WI38 (cell line): Measurements from ENCODE around the gene NT5C3A.
"Not testable (repeated sequence)": the region's sequence is repeated elsewhere in the genome, so short reads cannot be mapped to it uniquely, and the experiment has no call there.

Experiments used
- H3K4me3 ChIP-seq: 2 replicates; pipeline ENCODE4 v1.5.1; 2011; ENCODE audit warnings: low read depth, mild to moderate bottlenecking, control low read depth, low read length
- TF ChIP-seq, protein P1 (sequence below): IDR thresholded peaks from 2 replicates; pipeline ENCODE4 v1.5.1; 2012; ENCODE audit warnings: low read depth, mild to moderate bottlenecking, control low read depth, low read length

NT5C3A gene

DNA sequence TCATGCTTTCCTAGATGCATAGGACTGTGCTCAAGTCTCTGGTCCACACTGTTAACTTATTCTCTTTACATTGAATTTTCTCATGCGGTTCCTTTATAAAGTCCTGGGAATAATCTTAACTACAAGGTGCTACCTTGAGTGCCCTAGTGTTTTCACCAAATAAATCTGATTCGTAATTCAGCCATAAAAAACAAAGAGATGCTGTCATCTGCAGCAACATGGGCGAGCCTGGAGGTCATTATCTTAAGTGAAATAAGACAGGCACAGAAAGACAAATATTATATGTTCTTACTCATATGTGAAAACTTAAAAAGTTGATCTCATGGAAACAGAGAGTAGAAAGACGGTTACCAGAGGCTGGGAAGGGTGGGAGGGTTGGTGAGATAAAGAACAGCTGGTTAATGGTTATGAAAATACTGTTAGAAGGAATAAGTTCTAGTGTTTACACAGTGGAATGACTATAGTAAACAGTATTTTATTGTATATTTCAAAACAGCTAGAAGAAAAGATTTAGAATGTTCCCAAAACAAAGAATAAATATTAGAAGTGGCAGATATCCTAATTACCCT, 38.3 kb downstream of the NT5C3A start:
- no peak overlapping the region for H3K4me3 ChIP-seq
- TF ChIP-seq, protein P1, sequence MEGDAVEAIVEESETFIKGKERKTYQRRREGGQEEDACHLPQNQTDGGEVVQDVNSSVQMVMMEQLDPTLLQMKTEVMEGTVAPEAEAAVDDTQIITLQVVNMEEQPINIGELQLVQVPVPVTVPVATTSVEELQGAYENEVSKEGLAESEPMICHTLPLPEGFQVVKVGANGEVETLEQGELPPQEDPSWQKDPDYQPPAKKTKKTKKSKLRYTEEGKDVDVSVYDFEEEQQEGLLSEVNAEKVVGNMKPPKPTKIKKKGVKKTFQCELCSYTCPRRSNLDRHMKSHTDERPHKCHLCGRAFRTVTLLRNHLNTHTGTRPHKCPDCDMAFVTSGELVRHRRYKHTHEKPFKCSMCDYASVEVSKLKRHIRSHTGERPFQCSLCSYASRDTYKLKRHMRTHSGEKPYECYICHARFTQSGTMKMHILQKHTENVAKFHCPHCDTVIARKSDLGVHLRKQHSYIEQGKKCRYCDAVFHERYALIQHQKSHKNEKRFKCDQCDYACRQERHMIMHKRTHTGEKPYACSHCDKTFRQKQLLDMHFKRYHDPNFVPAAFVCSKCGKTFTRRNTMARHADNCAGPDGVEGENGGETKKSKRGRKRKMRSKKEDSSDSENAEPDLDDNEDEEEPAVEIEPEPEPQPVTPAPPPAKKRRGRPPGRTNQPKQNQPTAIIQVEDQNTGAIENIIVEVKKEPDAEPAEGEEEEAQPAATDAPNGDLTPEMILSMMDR: no peak

- TF ChIP-seq, protein P1: no peak
- H3K4me3 ChIP-seq: no peak overlapping the region
These were observed 50.2 kb downstream of the NT5C3A start for GRCh38 chr7:33012364-33012763.

- TF ChIP-seq, protein P1: no peak
- no peak overlapping the region for H3K4me3 ChIP-seq
These were observed 52.8 kb downstream of the NT5C3A start for GRCh38 chr7:33009734-33010133.

DNA sequence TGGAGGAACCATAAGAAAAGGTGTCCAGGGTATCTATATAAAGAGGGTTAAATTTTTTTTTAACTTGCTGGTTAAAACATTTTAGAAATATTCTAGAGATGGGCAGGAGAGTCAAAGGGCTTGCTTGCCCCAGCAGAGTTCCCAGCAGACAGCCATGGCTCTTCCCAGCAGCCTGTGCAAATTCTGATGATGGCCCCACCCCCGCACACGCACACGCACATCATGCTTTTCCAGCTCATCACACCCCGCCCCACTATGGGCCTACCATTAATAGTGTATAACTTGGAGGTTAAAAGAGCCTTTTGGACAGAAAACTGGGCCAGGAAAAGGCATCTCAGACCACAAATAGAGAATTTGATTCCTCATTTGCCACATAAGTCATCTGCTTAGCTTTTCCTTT, 56.9 kb downstream of the NT5C3A start:
- not testable (repeated sequence) for H3K4me3 ChIP-seq

GRCh38 chr7:33005193-33005592, 57.4 kb downstream of the NT5C3A start:
- not testable (repeated sequence) for H3K4me3 ChIP-seq

DNA sequence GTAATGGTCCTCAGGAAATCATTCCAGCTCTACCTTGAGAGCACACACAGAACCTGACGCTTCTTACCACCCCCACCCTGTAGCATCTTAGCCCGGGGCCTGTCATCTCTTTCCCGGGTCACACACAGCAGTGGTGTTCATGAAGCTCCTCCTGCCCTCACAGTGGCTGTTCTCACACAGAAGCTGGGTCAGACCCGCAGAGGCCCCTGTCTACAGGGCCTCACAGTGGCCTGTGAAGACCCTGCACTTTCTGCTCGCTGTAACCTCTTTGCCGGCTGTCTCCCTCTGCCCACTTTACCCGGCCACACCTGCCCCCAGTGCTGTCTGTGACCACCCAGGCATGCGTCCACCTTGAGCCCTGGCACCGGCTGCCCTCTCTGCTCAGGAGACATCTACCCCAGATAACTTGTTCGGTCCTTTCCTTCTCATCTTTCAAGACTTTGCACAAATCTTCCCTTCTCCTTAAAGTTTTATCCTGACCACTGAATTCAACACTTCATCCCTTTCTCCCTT, 58.4 kb downstream of the NT5C3A start:
- not testable (repeated sequence) for H3K4me3 ChIP-seq

GRCh38 chr7:33003111-33003510, 59.5 kb downstream of the NT5C3A start:
- not testable (repeated sequence) for H3K4me3 ChIP-seq

DNA sequence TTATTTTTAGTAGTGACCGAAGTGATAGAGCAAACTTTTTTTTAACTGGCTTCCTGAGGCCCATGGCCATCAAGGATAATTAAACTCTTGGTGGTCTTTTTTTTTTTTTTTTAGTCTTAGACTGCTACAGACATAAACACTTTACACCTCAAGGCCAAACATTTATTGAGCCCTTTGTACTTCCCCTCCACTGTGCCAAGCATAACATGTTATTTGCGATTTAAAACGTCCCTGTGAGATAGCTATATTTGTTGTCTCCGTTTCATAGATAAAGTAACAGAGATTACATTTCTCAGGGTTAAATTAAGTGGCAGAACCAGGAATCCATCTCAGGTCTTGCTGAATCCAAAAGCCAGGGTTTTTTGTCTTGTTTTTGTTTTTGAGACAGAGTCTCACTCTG, 63.2 kb downstream of the NT5C3A start:
- not testable (repeated sequence) for H3K4me3 ChIP-seq

GRCh38 chr7:32998361-32999171, 64.0 kb downstream of the NT5C3A start:
- H3K4me3 ChIP-seq: not testable (repeated sequence)

GRCh38 chr7:32997956-32998355, 64.6 kb downstream of the NT5C3A start:
- H3K4me3 ChIP-seq: not testable (repeated sequence)

DNA sequence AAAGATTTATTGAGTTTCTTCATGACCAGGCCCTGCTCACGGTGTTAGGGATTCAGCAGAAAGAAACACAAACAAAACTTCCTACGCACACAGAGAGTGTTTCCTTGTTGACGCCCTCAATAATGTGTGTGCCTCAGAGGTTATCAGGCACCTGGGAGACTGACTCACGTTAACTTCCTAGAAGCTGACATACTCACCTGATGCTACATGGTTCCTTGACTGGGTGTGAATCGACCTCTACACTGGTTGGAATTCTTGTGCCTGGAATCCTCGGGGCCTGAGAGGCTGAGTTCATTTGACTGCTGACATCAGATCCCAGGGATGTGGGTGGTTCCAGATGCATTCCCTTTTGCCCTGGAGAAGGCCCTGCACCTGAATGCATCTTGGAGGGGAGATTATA, 69.8 kb downstream of the NT5C3A start:
- not testable (repeated sequence) for H3K4me3 ChIP-seq

DNA sequence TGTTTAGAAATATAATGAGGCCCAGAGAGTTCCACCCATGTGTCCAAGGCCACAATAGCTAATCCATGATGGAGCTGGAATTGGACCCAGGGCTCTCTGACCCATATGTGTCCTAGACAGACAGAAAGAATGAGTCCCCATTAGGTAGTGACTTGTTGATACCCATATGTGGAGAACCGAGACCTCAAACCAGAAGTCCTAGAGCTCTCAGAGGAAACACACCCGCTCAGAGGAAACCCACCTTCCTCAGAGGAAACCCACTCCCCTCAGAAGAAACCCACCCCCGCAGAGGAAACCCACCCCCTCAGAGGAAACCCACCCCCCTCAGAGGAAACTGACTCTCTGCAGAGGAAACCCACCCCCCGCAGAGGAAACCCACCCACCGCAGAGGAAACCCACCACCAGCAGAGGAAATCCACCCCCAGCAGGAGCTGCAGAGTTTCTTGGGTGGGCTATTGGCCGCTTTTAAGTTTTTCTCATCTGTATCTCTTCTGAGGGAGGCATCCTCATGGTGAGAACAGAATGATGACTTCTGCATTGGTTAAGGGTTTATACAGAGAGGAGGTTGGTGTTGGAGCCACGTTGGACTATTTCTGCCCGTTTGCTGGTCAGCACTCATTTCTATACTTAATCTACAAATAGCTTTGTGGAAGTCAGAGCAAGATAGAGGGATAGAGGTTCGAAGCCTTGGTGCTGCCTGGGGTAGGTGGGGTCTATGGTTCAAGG, 70.4 kb downstream of the NT5C3A start:
- H3K4me3 ChIP-seq: not testable (repeated sequence)

DNA sequence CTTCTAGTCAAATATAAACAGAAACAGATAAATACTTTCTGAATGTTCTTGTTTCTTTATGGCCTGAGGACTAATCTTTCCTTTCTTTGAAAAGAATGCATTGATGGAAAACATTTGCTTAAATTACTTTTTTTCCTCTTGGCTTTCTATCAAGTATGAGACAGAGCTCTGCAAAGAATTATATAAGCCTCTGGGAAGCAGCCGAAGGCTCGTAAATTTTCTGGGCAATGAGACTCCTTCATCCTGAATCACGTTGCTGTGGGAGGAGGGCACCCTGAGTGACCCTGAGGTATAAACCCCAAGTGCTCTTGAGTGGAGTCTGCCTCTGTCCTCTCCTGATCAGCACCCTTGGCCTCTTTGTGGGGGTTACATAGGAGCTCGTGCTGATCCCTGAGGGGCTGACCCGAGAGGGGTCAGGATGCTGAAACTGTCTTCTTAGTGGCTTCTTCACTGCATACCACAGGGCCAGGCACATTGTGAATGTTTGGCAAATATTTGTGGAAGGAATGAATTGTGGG, 71.4 kb downstream of the NT5C3A start:
- not testable (repeated sequence) for H3K4me3 ChIP-seq

DNA sequence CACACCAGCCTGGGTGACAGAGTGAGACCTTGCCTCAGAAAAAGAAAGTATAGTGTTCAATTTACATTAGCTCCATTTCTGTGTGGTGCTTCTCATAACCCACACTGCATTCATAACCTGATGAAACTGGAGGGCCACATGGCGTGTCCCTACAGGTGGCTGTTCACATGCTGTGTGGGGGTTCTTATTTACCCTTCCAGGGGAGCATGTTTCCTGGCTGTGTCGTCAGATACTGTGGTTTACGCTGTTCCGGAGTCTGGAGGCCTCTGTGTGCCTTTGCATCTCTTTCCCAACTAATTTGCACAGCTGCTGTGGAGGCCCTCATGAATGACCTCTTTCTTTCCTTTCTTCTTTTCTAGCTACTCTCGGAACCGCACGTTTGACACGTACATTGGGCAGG, 74.4 kb downstream of the NT5C3A start:
- H3K4me3 ChIP-seq: not testable (repeated sequence)

DNA sequence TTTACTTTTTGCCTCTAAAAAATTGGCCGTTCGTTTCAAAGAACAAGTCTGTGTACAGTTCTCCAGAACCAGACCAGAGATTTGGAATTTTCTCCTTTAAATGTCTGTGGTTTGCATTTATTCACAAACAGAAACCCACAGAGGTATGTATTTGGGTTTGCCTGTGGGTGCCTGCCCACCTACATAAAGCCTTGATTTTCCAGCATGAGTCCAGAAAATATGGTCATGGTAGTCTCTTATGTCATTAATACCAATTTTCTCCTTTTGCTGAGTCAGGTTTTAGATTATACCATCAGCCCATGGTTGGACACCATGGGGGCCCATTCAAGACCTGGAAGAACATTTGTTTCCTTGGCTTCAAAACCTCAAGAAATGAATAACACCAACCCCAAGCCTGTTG, 82.7 kb downstream of the NT5C3A start:
- not testable (repeated sequence) for H3K4me3 ChIP-seq

DNA sequence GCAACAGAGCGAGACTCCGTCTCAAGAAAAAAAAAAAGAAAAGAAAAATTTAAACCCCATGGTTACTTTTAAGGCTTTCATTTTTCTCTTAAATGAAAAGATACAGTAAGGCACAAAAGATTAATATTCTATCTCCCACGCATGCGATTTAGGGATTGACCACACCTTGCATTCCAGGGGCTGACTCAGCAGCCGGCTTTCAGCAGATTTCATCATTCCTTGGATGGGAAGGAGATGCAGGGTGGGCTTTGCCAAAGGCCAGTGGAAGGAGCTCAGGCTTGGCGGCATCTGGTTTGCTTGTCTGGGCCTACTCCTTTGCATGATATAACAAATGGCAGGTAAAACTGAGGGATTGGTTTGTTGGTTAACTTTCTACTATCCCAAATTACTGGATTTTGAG, 83.3 kb downstream of the NT5C3A start:
- H3K4me3 ChIP-seq: not testable (repeated sequence)

DNA sequence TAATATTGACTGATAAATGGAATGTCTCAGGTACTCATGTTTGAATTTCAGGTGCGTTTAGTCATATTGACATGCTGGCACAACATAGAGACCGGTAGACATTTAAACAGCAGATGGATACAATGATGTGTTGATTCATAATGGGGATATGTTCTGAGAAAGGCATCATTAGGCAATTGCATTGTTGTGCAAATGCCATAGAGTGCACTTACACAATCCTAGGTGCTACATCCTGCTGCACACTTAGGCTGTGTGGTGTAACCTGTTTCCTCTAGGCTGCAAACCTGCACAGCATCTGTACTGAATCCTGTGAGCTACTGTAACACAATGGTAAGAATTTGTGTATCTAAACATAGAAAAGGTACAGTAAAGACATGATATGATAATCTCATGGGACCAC, 85.4 kb downstream of the NT5C3A start:
- H3K4me3 ChIP-seq: not testable (repeated sequence)
